Measurements from ENCODE around the gene IL1RN.
A peak's percentile ranks its signal among the peaks of the same experiment; 100 is the strongest.

IL1RN gene

DNA sequence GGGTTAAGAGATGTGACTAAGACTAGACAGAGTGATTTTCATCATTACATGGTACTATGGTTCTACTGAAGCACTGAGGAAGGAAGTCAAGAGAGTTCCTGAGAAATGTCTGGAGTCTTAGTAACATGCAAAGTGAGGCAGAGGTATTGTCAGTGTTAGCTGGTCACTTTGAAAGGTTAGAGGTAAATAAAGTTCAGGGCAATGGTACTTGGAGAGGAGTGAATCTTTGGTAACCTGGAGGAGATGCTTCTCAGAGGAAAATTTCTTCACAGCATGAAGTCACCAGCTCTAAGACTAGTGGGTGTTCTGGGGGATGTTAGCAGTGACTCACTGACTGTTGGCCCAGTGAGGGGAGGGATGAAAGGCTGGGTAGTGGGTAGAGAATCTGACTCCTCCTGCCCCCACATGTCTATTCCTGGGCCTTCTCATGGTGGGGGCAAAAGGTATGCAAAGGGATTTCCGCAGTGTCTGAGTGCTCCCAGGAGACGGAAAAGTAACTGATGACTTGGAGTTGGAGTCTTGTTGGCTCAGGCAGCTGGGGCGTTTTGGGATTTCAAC is 23.3 kb upstream of the IL1RN start:
- no peak for DNase-seq

DNA sequence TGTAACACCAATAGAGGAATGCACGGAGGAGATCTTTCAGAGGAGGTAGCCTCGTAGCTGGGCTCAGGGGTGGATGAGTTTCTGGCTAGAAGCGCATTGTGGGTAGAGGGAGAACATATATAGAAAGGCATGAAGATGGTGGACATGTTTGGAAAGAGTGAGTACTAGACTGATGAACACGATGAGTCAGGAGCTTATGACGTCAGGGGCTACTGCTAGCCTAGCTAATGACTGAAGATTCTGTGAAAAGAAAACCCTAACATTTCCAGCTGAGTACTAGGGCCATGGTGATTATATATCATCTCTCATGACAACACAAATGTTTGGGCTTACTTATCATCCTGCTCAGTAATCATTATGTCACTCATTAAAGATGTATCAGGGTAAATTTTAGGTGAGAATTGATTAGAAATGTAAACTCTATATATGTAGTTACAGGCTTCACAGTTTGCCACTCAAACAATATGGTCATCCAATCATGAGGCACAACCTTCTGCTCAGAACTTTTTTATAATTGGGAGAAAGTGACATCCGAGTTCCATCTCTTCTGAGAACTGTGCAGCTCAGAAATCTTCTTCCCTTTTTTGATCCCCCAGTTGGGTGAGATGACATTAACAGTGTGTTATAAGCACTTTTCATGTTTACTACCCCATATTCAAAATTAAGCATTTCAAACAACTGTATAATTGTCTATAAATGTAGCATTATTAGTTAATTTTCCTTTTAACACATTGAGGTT is 22.2 kb upstream of the IL1RN start:
- DNase-seq, result no peak

DNA sequence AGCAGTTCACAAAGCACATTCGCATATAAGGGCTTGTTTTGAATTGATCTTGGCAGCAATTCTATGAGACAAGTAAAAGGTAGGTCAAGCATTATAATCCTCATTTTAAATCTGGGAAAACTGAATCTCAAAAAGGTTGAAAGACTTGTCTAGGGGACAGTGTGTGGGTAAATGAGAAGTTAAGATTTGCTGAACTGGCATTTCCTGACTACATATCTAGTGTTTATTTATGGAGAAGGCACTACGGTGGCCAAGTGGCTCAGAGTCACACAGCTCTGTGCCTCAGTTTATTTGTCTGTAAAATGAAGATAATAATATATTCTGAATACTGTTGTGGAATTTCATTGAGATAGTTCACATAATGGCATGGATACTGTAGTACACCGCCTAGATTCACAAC is 16.3 kb upstream of the IL1RN start:
- no peak for DNase-seq

DNA sequence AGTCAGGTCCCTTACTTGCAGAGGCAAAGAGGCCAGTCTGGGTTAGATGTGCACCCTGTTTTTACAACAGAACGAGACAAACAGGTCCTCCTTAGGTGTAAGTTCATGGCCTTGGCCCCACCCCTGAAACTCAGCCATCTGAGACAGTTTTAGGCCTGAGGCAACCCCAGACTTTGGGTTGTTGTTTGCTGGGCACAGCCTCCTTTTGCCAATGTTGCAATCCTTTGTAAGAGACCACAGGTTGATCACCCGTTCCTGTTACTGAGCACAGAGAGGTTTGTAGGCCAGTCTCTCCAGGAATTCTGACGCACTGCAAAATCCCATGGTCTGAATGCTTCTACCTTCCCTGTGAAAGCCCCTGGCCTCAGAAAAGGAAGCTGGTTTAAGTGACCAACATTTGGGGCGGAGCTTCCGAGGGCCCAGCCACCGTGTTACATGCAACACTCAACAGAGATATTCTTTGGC is 15.5 kb upstream of the IL1RN start:
- DNase-seq, result no peak

DNA sequence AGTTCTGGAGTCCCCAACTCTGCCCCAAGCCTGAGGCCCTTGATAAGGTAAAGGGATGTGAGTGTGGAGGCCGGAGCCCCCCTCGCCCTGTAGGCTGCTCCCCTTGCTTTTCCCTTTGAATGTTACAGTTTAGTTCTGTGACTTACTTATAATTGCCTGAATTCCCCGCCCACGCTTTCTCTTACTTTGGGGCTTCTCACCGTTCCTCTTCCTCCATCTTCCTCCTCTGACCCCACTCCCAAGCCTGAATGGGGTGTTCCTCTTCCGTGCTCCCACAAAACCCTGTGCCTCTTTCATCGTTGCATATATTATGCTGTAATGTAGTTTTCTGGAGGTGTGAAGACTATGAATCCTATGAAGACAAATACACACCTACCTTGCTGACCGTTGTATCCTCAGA is 15.0 kb upstream of the IL1RN start:
- no peak for DNase-seq

DNA sequence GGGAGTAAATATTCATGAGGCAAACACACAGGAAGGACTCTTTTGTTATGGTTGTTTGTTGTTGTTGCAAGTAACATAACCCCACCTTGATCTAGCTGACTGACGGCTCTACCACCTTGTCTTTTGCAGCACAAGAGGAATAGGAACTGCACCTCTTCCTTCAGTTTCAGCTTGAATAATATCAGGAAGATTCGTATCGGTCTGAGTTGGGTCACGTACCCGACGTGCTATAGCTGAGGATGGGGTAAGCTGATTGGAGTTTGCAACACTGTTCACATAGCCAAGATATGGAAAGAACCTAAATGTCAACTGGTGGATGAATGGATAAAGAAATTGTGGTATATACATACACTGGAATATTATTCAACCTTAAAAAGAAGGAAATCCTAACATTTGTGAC is 14.5 kb upstream of the IL1RN start:
- no peak for DNase-seq

DNA sequence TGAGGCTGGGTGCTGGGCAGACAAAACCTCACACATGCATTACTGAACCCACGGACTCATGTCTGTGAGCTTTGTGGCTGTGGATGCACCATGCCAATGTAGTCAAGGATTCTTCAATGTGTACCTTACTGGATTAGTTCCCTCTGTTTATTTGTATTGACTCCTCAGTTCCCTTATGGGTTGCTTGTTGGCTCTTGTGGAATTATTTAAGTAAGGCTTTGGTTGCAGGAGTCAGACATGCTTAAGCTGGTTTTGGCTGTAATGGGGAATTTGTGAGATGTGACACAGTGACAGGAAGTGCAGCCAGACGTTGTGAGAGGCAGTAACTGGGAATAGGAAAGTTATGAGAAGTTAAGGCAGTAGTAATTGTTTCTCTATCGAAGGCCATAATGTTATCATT is 13.6 kb upstream of the IL1RN start:
- no peak for DNase-seq

DNA sequence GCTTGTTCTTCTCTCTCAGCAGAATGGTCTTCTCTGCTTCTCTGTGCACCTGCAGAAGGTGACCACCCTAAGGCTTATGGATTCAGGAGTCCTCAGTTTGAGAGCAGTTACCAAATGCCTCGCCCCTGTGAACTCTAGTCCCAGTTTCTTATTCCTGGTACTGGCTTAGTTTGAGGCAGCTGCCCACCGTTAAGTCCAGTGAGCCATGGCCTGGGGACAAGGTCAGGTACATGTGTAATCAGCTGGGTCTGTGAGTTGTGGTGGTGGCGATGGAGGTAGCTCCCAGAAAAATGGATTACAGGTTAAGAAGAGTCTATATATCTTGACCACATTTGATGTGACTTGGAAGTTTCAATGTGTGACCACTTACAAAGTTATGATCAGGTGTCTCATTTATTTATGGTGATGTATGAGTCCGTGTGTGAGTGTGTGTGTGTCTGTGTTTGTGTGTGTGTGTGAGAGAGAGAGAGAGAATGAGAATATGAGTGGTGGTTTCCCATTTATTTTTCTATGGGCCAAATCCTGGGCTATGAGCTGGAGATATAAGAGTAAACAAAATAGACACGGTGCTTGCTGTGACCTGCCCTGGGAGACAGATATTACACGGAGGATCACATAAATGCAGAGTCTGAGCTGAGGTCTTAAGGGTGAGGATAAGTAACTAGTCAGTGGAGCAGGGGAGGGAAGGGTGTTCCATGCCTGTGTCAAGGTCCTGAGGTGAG is 13.0 kb upstream of the IL1RN start:
- no peak for DNase-seq

DNA sequence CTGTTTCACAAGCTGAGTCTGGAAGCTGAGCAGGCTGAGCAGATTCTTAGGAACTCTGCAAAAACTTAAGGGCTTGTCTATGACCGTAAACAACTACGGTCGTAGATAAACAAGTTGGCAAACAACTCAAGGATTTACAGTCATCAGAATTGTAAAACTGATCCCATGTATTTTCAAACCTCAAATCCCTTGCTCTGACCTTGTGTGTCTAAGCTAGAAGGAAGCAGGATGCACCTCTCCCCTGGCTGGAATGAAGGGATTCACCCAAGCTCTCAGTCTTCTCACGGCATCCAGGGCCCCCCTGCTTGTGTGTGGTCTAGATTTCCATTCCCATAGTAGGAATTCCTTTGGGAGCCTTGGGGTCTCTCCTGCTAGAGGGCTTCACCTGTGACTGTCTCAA is 12.4 kb upstream of the IL1RN start:
- no peak for DNase-seq

DNA sequence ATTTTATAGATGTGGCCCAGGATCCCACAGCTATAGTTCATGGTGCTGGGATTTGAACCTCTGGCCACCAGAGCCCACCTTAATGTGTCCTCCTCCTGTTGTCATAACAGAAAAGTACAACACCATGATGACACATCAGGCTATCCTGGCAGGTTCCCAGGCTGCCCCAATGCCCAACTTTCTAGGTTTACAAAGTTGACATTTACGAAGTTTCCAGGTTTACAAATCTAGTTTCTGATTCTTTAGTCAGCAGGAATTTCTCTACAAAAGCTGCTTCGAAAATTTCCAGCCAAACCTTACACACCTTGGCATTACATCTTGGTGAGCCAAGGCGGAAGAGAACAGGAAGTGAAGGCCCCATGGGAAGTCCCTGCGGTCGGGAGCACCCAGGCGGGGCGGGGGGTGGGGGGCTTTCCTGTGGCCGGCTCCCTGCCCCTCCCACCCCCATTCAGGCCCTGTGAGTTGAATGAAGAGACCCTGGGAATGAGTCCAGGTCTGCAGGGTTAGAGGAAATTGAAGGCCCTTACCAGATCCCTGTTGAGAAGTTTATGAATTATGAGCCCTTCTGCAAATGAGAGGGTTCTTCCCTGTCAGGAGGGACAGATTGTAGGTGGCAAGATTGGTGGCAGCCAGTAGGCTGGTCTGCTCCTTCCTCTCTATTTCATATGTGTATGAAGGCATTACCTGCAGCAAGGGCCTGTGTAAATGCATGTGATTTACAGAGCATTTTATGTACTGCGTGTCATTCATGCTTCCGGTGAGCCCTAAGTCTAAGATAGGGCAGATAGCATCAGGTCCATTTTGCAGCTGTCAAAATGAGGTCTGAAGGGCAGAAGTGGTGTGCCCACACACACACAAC is 11.1 kb upstream of the IL1RN start:
- no peak for DNase-seq

DNA sequence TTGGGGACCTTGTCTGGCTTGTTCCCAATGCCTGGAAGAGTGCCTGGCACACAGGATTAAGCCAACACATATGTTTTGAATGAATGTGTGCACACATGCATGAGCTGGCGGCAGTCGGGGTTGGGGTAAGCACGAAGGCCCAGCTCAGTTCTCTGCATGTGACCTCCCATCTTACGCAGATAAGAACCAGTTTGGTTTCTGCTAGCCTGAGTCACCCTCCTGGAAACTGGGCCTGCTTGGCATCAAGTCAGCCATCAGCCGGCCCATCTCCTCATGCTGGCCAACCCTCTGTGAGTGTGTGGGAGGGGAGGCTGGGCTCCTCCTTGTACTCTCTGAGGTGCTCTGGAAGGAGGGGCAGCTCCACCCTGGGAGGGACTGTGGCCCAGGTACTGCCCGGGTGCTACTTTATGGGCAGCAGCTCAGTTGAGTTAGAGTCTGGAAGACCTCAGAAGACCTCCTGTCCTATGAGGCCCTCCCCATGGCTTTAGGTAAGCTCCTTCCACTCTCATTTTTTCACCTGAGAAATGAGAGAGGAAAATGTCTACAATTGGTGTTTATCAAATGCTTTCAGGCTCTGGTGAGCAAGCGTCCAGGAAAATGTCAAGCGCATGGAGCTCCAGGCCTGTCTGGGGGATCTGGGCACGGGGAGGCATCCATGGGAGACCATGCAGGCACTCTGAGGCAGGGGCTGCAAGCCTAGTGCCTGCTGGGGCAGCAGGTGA is 9.7 kb upstream of the IL1RN start:
- DNase-seq, result peak; percentile 23

DNA sequence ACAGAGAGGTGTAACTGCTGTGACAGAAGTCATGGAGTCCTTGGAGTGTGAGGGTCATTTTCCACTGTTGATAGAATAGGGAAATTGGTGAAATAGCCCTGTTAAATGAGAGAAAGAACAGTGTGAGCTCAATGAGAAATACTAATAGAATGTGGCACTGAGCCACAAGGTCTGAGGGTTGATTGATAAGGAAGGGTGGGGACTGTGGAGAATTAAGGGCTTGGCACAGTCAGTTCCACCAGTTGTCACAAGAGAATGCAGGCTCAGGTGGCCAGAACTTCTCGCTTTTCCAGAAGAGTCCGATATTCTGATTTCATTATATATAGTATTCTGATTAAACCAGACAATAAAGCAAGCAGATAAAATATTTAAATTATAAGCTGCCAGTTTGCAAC is 9.1 kb upstream of the IL1RN start:
- DNase-seq, result no peak

DNA sequence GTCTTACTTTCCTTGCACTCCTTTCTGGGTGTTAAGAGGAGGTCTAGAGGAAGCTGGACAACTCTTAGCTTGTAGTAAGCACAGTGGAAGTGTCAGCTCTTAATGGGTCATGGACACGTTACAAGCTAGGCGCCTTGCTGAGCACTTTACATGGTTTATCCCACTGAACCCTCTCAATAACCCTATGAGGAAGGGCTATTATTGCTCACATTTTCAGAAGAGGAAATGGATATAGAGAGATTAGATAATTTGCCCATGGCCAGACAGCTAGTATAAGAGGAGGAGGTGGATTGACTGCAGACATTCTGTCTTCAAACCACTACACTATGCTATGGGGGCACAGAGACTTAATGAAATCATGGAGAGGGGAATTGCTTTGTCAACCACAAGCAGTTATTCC is 8.3 kb upstream of the IL1RN start:
- DNase-seq, result no peak

DNA sequence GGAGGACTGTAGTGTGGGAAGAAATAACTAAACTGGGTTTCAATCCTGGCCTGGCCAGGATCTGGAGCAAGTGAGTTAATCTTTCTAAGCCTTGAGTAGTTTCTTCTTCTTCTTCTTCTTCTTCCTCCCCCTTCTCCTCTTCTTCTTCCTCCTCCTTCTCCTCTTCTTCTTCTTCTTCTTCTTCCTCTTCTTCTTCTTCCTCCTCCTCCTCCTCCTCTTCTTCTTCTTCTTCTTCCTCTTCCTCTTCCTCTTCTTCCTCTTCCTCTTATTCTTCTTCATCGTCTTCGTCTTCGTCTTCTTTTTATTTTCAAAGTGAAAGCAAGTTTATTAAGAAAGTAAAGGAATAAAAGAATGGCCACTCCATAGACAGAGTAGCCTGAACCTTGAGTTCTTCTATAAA is 6.5 kb upstream of the IL1RN start:
- DNase-seq, result no peak

DNA sequence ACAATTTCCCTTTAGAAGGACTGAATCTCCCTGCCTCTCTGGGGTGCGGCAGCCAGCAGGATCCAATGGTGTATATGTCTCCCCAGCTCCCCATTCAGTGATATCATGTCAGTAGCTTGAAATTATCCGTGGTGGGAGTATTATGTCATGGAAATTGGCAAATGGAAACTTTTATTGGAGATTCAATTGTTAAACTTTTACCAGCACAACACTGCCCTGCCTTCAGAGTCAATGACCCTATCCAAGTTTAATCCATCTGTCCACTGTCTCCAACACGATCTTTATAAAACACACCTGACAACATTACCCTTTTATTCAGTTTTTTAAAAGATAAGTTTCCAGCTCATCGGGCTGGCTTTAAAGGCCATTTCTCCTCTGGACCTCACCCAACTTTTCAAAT is 5.0 kb upstream of the IL1RN start:
- DNase-seq, result no peak

DNA sequence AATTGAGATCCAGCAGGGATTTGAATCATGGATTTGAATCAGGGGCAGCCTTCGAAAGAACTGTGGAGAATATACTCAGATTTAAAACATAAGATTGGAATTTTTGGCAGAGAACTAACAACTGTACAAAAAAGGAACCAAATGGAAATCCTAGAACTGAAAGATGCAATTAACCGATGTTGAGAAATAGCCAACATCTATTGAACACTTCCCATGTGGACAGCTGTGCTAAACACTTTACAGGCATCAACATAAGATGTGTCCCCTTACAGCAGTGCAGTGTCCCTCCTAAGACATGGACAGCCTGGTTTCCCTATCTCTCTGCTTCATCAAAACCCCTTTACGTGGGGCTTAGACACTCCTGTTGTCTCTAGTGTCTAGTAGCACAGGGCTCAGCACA is 3.7 kb upstream of the IL1RN start:
- DNase-seq, result no peak

DNA sequence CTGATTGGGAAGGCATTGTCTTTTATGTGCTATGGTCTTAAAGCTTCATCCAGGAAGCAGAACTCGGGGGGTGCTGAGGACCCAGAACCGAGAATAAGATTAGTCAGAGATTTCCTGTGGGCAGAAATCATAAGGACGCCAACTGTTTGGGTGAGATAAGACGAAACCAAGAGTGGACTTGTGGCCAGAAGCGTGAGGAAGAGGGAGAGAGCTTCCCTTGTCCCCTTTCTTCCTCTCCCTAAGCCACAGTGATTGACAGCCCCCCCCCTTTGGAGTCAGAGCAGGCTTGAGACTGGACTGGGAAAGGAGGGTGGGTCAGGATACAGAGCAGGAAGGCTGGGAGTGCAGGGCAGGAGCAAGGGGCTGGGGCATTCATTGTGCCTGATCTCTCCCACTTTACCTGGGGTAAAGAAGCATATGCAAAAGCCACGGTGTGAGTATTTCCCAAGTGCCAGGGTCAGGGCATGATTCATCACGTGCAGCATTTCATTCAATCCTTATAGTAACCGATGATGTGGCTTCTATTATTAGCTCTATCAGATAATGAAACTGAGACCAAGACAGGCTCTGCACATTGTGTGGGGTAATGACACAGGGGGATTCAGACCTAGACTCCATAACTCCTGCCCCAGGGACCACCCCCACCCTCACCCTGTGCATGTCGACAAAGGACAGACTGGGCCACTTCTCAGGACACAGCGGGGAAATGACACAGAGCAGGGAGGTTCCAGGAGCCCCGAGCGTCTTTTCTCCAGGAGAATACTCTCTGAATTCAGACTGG is 3.0 kb upstream of the IL1RN start:
- DNase-seq, result no peak

DNA sequence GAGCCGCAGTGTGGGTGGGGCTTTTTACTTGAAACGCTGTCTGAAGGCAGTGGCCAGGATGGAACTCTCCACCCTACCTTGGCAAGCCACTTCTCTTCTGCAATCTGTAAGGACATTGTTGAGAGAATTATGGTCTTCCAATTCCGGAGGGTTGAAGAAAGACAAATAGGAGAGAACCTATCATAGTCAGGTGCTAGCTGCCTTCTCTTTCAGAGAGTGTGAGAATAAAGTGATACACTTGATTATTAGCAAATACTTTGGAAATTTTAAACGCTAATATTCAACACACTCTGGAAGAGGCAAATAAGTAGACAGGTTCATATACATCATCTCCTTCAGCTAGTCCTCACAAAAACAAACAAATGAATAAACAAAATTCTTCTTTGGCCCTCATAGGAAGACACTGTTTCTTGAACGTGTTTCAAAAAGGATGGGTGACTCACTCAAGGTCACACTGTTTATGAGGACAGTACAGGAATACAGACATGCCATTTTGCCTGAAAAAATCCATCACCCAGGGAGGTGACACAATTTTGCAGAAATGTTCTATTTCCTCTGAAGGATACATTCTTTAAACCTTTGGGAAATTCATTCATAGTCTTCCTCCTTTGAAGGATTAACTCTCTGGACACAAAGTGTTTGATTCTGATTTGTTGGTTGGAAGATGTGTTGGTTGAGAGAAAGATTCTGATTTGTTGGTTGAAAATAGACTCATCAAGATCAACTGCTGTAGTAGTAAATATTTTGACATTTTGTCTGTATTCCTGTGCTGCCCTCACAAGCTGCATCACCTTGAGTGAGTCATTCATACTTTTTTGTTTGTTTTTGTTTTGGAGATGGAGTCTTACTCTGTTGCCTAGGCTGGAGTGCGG is 2.2 kb upstream of the IL1RN start:
- no peak for DNase-seq

DNA sequence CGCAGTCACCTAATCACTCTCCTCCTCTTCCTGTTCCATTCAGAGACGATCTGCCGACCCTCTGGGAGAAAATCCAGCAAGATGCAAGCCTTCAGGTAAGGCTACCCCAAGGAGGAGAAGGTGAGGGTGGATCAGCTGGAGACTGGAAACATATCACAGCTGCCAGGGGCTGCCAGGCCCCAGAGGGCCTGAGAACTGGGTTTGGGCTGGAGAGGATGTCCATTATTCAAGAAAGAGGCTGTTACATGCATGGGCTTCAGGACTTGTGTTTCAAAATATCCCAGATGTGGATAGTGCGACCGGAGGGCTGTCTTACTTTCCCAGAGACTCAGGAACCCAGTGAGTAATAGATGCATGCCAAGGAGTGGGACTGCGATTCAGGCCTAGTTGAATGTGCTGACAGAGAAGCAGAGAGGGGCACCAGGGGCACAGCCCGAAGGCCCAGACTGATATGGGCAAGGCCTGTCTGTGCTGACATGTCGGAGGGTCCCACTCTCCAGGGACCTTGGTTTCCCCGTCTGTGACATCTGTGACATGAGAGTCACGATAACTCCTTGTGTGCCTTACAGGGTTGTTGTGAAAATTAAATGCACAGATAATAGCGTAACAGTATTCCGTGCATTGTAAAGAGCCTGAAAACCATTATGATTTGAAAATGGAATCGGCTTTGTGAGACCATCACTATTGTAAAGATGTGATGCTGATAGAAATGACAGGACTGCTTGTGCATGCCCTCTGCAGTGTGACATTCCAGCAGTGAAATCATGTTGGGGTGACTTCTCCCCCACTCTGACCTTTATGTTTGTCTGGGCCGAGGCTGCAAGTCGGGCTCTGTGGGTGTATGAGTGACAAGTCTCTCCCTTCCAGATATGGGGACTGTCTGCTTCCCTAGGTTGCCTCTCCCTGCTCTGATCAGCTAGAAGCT is 510 bp downstream of the IL1RN start:
- no peak for DNase-seq

Data from NCI-H446 treated with DMSO at 0.1 percent for 48 hours (cell line).